LNCAP (cell line): ENCODE results near the gene COPB2.

Experiments
- TF ChIP-seq, protein P1 (sequence below): fragments of 450-650 bp; IDR thresholded peaks from 2 replicates; pipeline ENCODE4 v1.5.1; 2017; ENCODE audit warnings: mild to moderate bottlenecking

Gene COPB2

GRCh38 chr3:139361276-139361675 is 28.2 kb downstream of the COPB2 start:
- TF ChIP-seq, protein P1, sequence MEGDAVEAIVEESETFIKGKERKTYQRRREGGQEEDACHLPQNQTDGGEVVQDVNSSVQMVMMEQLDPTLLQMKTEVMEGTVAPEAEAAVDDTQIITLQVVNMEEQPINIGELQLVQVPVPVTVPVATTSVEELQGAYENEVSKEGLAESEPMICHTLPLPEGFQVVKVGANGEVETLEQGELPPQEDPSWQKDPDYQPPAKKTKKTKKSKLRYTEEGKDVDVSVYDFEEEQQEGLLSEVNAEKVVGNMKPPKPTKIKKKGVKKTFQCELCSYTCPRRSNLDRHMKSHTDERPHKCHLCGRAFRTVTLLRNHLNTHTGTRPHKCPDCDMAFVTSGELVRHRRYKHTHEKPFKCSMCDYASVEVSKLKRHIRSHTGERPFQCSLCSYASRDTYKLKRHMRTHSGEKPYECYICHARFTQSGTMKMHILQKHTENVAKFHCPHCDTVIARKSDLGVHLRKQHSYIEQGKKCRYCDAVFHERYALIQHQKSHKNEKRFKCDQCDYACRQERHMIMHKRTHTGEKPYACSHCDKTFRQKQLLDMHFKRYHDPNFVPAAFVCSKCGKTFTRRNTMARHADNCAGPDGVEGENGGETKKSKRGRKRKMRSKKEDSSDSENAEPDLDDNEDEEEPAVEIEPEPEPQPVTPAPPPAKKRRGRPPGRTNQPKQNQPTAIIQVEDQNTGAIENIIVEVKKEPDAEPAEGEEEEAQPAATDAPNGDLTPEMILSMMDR, result no peak

DNA sequence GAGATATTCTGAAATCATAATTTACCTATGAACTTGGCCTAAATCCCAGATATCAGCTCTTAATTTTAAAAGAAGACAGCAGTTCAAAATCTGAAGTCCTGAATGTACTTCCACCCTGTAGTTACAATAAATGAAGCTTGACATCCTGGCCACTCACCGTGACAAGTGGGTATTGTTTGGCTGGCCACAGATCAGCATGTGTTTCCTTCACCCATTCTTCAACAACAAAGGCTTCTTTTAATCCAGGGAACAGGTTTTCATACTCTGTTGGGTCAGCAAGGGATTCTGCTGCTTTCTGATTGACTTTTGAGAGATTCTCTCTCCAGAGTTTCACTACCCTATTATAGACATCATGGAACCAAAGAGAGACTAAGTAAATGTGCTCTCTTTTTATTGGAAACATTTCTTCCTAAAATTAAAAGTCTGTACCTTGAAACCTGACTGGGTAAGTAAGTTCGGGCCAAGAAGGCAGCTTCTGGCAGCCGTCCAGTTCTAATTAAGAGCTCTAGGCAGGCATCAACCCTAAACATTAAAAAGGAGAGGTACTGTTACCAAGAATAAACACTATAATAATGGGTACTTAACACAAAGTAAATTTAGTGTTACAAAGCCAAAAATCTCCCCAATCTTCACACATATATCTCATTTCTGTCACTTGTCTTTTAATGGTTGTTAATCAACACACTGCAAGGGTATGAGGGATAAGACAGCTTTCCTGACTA is 30.4 kb downstream of the COPB2 start:
- TF ChIP-seq, protein P1, result no peak

DNA sequence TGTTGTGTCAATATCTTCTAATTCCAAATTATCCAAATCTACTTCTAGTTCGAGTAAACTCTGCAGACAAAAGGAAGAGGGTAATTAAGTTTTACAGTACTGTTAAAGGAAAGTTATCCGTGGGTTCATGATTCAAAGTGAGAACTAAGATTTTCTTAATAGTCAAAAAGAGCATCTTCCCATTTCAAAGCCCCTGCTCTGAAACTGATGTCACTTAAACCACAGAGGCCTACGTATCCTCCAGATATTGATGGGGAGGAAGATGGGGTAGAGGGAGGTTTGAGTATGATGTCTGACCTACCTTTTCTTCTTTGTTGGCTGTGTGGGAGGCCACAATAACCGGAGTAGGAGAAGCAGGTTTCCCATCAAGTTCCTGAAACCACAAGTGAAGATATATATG is 31.5 kb downstream of the COPB2 start:
- TF ChIP-seq, protein P1, result no peak

DNA sequence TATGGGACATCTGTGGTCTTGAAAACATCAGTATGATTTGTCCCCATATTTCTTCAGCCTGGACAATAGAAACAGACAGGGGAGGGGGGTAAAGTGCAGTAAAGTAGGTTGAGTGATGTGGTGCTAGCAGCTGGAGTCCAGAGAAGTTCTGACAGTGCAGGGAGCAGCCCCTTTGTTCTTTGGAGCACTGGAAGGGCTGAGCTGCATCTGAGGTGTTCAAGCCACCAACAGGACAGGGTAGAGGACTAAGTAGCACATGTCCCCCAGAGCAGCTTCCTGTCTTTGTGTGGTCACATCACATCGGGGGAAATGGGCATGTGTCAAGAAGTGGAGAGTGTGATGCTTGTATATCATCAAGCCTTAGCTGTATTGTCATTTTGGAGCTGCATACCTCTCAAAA is 33.6 kb downstream of the COPB2 start:
- TF ChIP-seq, protein P1, result no peak

DNA sequence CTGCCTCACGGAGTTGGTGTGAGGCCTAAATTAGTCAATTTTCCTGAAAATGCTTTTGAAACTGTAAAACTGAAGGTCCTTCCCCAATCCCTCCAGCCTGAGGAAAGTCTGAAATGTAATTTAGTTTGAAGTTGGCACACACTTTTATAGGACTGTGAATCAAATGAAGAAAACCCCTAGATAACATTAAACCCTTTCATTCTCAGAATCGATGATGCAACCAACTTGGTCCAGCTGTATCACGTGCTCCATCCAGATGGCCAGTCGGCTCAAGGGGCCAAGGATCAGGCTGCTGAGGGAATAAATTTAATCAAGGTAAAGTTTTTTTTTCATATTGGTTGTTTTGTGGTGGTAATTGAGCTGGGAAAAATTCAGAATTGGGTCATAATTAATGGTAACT is 34.0 kb downstream of the COPB2 start:
- TF ChIP-seq, protein P1, result no peak

DNA sequence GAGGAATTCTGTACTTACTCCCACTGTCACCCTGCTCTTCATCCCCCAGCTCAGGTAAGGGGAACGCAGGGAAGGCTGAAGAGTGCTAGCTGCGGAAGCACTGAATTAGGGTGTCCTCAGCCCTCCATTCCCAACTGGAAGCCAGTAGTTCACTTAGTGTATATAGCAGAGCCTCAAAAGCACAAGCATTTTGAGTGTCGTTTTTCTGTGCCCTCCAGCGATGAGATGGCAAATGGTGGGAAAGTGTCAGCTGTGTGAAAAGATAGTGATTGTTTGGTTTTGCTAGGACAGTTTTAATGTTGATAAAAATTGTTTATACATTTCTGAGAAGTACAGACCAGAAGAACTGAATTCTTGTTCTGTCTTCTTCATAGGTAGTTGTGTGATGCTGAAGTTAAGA is 34.8 kb downstream of the COPB2 start:
- TF ChIP-seq, protein P1, result no peak

DNA sequence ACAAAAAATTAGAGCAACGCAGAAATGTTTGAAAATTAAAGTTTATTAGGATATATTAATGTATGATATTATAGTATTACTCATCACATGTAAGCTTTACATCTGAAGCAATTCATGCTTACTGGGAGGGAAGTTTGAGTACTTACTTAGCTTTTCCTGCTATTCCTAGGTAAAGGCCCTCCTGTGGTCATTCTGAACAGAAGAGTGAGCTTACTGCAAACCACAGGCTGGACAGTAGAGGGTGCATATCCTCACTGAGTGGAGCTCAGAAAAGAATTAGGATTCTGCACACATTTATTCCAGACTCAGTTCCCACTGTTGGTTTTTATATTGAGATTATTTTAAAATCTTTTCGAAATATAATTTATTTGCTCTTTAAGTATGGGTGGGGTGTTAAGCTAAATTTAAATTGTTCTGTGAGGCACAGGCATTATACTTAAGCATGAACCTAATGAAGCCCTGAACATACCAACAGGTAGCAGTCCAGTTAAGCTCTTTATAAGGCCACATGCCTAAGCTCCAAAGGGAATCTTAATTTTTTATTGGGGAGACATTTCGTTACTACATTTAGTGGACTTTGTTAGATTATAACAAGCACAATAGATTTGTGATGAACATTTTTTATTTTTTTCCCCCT is 35.4 kb downstream of the COPB2 start:
- TF ChIP-seq, protein P1, result peak; percentile 89
